Endothelial cell of umbilical vein (primary cell): ENCODE data around the gene DLK1.

Experiments used
- CTCF ChIP-seq, 2 donors: IDR thresholded peaks; 1 replicate in 1 of 2; 2 replicates in 1 of 2; pipeline ENCODE4 v1.5.1; 2011; ENCODE audit warnings: low read length in 2 of 2, mild to moderate bottlenecking in 2 of 2, moderate library complexity in 2 of 2, control low read depth in 1 of 2, inconsistent platforms in 1 of 2, low read depth in 1 of 2; ENCODE audit not compliant: insufficient read depth in 1 of 2; ENCODE audit errors: extremely low read depth in 1 of 2
- EZH2 ChIP-seq: IDR thresholded peaks from 2 replicates; pipeline ENCODE4 v1.6.1; 2012; ENCODE audit warnings: borderline replicate concordance, low read depth, mild to moderate bottlenecking, moderate library complexity, low read length, inconsistent platforms; ENCODE audit not compliant: severe bottlenecking
- FOS ChIP-seq: IDR thresholded peaks from 2 replicates; pipeline ENCODE4 v1.6.1; 2011; ENCODE audit warnings: mild to moderate bottlenecking, low read length, moderate library complexity, borderline replicate concordance; ENCODE audit not compliant: insufficient read depth
- JUN ChIP-seq: IDR thresholded peaks from 2 replicates; pipeline ENCODE4 v1.6.1; 2011; ENCODE audit warnings: borderline replicate concordance, low read depth; ENCODE audit not compliant: insufficient read length, insufficient read depth
- MAX ChIP-seq: IDR thresholded peaks from 2 replicates; pipeline ENCODE4 v1.6.1; 2011; ENCODE audit not compliant: insufficient read depth, insufficient read length
- MYC ChIP-seq: IDR thresholded peaks from one replicate; pipeline ENCODE4 v1.6.1; 2011; ENCODE audit warnings: mild to moderate bottlenecking, low read depth, low read length
- POLR2A ChIP-seq: IDR thresholded peaks from 2 replicates; pipeline ENCODE4 v1.6.1; 2012; ENCODE audit warnings: low read depth, mild to moderate bottlenecking, control low read depth, low read length
- POLR2AphosphoS5 ChIP-seq: IDR thresholded peaks from 2 replicates; pipeline ENCODE4 v1.6.1; 2012; ENCODE audit warnings: low read depth, mild to moderate bottlenecking, control low read depth, low read length, moderate library complexity; ENCODE audit not compliant: insufficient read depth

GRCh38 chr14:100774164-100774537 is 47.5 kb downstream of the DLK1 start:
- TF ChIP-seq CTCF (IDR thresholded peaks at IDR 0.05; ENCODE audit: extremely low read depth in 1 of 2, insufficient read depth in 1 of 2, low read depth in 1 of 2, low read length in 2 of 2) (no peak), POLR2A (no peak), MYC (no peak), MAX (no peak), POLR2AphosphoS5 (no peak), EZH2 (no peak), JUN (no peak), FOS (no peak)
